Measurements from ENCODE around the gene ROR2.

- TF ChIP-seq MTF1 (CRISPR knock-in tag; IDR thresholded peaks at IDR 0.05), result no peak
- no peak for TF ChIP-seq POLR2AphosphoS2 (IDR thresholded peaks at IDR 0.05; ENCODE audit: low read depth, low read length)
- TF ChIP-seq ZNF792 (CRISPR knock-in tag; IDR thresholded peaks at IDR 0.05), result no peak
- no peak for TF ChIP-seq MAX (IDR thresholded peaks at IDR 0.05)
- TF ChIP-seq CTCF (CRISPR knock-in tag; IDR thresholded peaks at IDR 0.05), result no peak
- TF ChIP-seq ZNF597 (CRISPR knock-in tag; IDR thresholded peaks at IDR 0.05), result no peak
- TF ChIP-seq NR3C1 (CRISPR knock-in tag; IDR thresholded peaks at IDR 0.05), result no peak
- TF ChIP-seq YEATS2 (CRISPR knock-in tag; IDR thresholded peaks at IDR 0.05; ENCODE audit: borderline replicate concordance), result no peak
- TF ChIP-seq ZFP36 (IDR thresholded peaks at IDR 0.05; ENCODE audit: borderline replicate concordance, low read depth, low read length, partially characterized antibody), result no peak
- TF ChIP-seq DZIP1 (CRISPR knock-in tag; IDR thresholded peaks at IDR 0.05), result no peak
- TF ChIP-seq ZNF407 (CRISPR knock-in tag; IDR thresholded peaks at IDR 0.05; ENCODE audit: not compliant biosample characterization), result no peak
Observed at GRCh38 chr9:91840882-91841281, 109.1 kb downstream of the ROR2 start.
